SKM-1 treated with dmso at 0.1 percent for 144 hours (cell line): ENCODE measurements around the gene HOXD10.

ENCODE experiments used
- DNase-seq: peaks from one replicate; lab custom pipeline; 2025; ENCODE audit not compliant: unreplicated experiment; lab: John Stamatoyannopoulos, UW

HOXD10 gene

GRCh38 chr2:176161825-176162626 lies 45.4 kb downstream of the HOXD10 start:
- no peak for DNase-seq

GRCh38 chr2:176162911-176163671 lies 46.5 kb downstream of the HOXD10 start:
- no peak for DNase-seq

DNA sequence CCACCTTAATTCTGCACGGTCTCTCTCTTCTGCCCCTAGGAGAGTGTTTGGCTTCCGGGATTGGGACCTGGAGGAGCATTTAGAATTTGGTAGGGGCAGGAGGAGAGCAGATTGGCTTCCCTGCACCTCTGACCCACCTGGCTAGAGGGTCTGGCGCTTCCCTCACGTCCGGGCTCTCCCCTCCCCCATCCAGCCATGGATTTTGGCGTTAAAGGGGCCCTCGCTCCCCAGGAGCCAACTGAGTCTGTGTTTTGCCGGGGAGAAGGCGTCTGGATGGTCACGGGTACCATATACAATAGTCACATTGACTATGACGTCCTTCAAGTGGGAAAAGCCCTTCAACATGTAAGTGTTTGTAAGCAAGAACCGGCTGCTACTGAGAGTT lies 47.1 kb downstream of the HOXD10 start:
- no peak for DNase-seq

DNA sequence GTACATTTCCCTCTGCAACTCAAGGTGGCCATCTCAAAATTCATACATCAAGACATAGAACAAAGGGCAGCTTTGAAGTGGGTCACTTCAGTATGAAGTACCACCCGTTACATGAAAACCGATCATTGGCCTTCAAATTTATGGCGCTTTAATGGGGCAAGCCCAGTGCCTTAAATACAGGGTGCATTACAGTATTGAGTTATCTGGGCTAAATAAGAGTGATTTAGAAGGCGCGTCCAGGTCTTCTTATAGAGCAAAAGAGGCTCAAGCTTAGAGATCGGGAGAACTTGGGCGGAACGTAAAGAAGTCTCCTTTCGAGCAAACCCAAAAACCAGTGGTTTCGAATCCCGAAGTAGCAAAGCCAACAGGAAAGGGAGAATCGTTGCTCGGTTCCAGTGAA lies 47.6 kb downstream of the HOXD10 start:
- DNase-seq: no peak

DNA sequence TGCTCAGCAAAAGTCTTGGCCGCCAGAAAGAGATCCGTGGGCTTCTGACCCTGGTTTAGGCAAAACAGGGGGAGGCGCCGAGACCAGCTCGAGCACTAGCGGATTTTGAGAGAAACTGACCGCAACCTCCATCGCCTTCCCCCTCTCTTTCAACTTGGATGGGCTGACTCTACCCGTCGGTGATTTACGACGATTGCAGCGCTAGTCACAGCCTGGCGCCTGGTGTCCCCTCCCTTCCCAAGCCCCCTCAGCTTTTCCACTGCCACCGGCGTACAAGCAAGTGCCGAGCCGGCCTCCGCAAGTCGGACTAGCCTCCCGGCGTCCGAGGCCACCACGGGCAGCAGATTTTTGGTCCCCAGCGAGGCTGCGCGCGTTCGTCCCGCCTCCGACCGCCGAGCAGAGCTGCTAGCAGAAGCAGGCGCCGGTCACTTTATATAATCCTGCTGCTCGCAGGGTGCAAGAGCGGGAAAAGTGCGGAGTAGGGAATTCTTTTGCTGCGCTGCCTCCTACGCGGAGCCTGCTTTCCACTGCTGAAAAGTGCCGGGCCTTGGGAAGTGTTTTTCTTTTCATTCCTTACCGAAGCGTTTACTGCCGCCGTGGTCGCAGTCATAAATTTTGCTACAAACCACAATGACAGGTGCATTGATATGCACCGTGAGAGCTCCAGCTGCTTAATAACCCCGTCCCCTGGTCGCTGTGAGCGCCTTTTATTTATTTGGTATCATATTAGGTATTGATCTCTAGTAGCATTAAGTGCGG lies 48.2 kb downstream of the HOXD10 start:
- DNase-seq: no peak

GRCh38 chr2:176165370-176166050 lies 48.9 kb downstream of the HOXD10 start:
- DNase-seq: no peak

DNA sequence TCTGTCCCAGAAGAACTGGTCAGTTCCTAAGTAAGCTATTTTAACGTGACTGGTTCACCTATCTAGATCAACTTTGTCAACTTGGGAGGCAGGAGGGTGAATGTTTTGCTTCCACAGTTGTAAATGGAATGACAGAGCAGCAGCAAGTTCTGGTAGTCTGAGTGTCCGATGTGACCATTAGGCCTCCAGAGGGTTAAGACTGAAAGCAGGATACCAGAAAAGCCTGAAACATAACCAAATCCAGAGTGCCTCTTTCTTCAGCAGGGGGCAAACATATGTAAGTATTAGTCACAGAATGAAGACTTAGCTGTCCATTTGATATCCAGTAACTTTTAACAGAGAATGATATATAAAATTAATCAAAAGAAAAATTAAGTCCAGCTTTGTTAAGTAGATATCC lies 49.7 kb downstream of the HOXD10 start:
- DNase-seq: no peak

- no peak for DNase-seq
Observed at GRCh38 chr2:176167398-176167797, 50.8 kb downstream of the HOXD10 start.

GRCh38 chr2:176169181-176169580 lies 52.6 kb downstream of the HOXD10 start:
- no peak for DNase-seq
